Measurements from ENCODE around the gene CPSF3.

CPSF3 gene

DNA sequence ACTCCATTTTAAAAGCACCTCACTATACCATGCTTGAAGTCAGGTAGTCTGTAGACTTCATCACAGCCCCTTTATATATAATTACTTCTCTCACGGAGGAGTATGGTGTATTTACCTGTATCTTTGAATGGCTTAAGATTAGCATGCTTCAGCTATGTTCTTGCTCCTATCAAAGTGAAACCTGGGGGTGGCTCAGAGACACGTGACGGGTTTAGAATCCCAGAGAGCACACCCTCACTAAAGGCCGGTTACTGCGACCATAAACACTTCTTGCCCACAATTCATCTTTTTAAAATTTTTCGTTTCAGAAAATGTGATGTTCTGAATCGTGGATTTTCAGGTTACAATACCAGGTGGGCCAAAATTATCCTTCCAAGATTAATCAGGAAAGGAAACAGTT is 54.5 kb downstream of the CPSF3 start:
- TF ChIP-seq USF1 (IDR thresholded peaks at IDR 0.05) (no peak), EGR1 (IDR thresholded peaks at IDR 0.05) (no peak), FOXM1 (IDR thresholded peaks at IDR 0.05; ENCODE audit: borderline replicate concordance, low read depth) (no peak), EP300 (IDR thresholded peaks at IDR 0.05; ENCODE audit: borderline replicate concordance) (no peak), YY1 (IDR thresholded peaks at IDR 0.05; ENCODE audit: low read depth) (no peak), TEAD4 (IDR thresholded peaks at IDR 0.05) (no peak), REST (IDR thresholded peaks at IDR 0.05; ENCODE audit: low read depth) (no peak), TAF1 (IDR thresholded peaks at IDR 0.05; ENCODE audit: low read depth) (no peak), CEBPB (IDR thresholded peaks at IDR 0.05) (no peak), NFIC (IDR thresholded peaks at IDR 0.05) (no peak), MAX (IDR thresholded peaks at IDR 0.05) (no peak), RAD21 (IDR thresholded peaks at IDR 0.05; ENCODE audit: low read depth) (no peak), TCF12 (IDR thresholded peaks at IDR 0.05; ENCODE audit: low read depth) (no peak), ZBTB7A (IDR thresholded peaks at IDR 0.05; ENCODE audit: low read depth) (no peak), CREB1 (IDR thresholded peaks at IDR 0.05; ENCODE audit: low read depth) (no peak)

DNA sequence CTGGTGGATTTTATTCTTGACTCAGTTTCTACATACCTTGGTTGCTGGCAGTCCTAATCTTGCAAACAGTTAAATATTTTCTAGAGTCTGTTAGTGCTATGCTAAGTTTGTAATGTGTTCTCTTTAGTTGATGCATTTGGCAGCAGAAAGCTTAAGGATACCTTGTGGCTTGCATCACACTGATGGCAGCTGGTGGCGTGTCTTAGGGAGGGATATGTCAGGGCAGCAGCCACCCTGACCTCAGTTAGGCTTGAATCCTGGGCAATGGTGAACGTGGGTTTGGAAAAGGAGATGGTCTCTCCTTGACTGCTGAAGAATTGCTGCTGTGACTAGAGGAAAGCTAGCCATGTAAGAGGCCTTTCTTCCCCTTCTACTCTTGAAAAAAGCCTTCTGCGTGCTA is 55.1 kb downstream of the CPSF3 start:
- TF ChIP-seq MAX (IDR thresholded peaks at IDR 0.05) (no peak), EGR1 (IDR thresholded peaks at IDR 0.05) (no peak), EP300 (IDR thresholded peaks at IDR 0.05; ENCODE audit: borderline replicate concordance) (no peak), REST (IDR thresholded peaks at IDR 0.05; ENCODE audit: low read depth) (no peak), RAD21 (IDR thresholded peaks at IDR 0.05; ENCODE audit: low read depth) (no peak), TCF12 (IDR thresholded peaks at IDR 0.05; ENCODE audit: low read depth) (no peak), CEBPB (IDR thresholded peaks at IDR 0.05) (no peak), TEAD4 (IDR thresholded peaks at IDR 0.05) (no peak), YY1 (IDR thresholded peaks at IDR 0.05; ENCODE audit: low read depth) (no peak), USF1 (IDR thresholded peaks at IDR 0.05) (no peak)

DNA sequence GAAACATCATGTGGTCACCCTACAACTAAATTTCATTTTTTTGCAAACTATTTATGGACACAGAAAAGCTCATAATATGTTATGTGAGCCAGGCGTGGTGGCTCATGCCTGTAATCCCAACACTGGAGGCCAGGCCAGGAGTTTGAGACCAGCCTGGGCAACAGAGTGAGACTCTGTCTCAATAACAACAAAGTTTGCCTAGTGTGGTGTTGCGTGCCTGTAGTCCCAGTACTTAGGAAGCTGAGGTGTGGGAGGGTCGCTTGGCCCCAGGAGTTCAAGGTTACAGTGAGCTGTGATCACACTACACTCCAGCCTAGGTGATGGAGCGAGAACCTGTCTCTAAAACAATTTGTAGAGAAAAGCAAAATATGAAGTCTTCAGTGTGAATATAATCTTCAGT is 56.7 kb downstream of the CPSF3 start:
- TF ChIP-seq TCF12 (IDR thresholded peaks at IDR 0.05; ENCODE audit: low read depth) (no peak), EGR1 (IDR thresholded peaks at IDR 0.05) (no peak), NFIC (IDR thresholded peaks at IDR 0.05) (no peak), ZBTB7A (IDR thresholded peaks at IDR 0.05; ENCODE audit: low read depth) (no peak), YY1 (IDR thresholded peaks at IDR 0.05; ENCODE audit: low read depth) (no peak), MAX (IDR thresholded peaks at IDR 0.05) (no peak), FOXM1 (IDR thresholded peaks at IDR 0.05; ENCODE audit: borderline replicate concordance, low read depth) (no peak), RAD21 (IDR thresholded peaks at IDR 0.05; ENCODE audit: low read depth) (no peak), TEAD4 (IDR thresholded peaks at IDR 0.05) (no peak)

DNA sequence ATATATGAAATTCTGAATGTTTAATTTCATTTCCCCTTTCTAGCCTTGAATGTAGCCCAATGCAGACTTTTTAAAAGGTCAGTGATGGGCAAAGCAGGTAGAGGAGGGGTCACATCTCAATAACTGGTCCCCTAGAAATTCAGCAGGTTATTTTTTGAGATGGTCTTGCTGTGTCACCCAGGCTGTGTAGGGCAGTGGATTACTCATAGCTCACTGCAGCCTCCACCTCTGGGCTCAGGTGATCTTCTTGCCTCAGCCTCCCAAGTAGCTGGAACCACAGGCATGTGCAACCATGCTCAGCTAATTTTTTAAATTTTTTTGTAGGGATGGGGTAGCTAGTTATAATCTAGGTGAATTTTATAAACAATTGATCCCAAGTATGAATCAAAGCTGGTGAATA is 59.7 kb downstream of the CPSF3 start:
- TF ChIP-seq EGR1 (IDR thresholded peaks at IDR 0.05) (no peak), TCF12 (IDR thresholded peaks at IDR 0.05; ENCODE audit: low read depth) (no peak), CEBPB (IDR thresholded peaks at IDR 0.05) (no peak), MAX (IDR thresholded peaks at IDR 0.05) (no peak), TEAD4 (IDR thresholded peaks at IDR 0.05) (no peak), USF1 (IDR thresholded peaks at IDR 0.05) (no peak)

- TF ChIP-seq TEAD4 (IDR thresholded peaks at IDR 0.05) (no peak), REST (IDR thresholded peaks at IDR 0.05; ENCODE audit: low read depth) (no peak), MAX (IDR thresholded peaks at IDR 0.05) (no peak), TAF1 (IDR thresholded peaks at IDR 0.05; ENCODE audit: low read depth) (no peak), FOXM1 (IDR thresholded peaks at IDR 0.05; ENCODE audit: borderline replicate concordance, low read depth) (no peak), CEBPB (IDR thresholded peaks at IDR 0.05) (no peak), YY1 (IDR thresholded peaks at IDR 0.05; ENCODE audit: low read depth) (no peak)
Observed at GRCh38 chr2:9484533-9484932, 61.1 kb downstream of the CPSF3 start.

All from Ishikawa (cell line).